WTC11 (cell line): ENCODE data around the gene HTRA2. TPM values are rescaled to one million over a fixed set of nuclear protein-coding genes. Genes with fewer than 3 reads are reported as not detected.
A peak's percentile ranks its signal among the peaks of the same experiment; 100 is the strongest.

Experiments
- ATAC-seq: fragments of 200-7000 bp; cut with Tn5 transposase; 2 replicates; pipeline ENCODE4 v1.10.0; 2021; ENCODE audit warnings: mild to moderate bottlenecking, moderate library complexity
- CTCF ChIA-PET: fragments of 300-600 bp; sonication (Branson Sonifier 250); formaldehyde crosslinking; loops from one replicate; lab custom pipeline; 2021; ENCODE audit warnings: antibody characterized with exemption; lab: Charles Lee
- POLR2A ChIA-PET: fragments of 350-600 bp; sonication (Branson Sonifier 250); formaldehyde crosslinking; loops from one replicate; lab custom pipeline; 2021; ENCODE audit warnings: antibody characterized with exemption; lab: Charles Lee
- DNase-seq: peaks from one replicate; pipeline ENCODE4 v3.0.0; 2021; ENCODE audit warnings: low spot score
- H3K27ac Mint-ChIP-seq: 2 replicates; pipeline ENCODE4 v1.8.0; 2021; ENCODE audit warnings: mixed read lengths
- H3K27me3 Mint-ChIP-seq: 2 replicates; pipeline ENCODE4 v1.8.0; 2021; ENCODE audit warnings: low read depth, mild to moderate bottlenecking, moderate library complexity, mixed read lengths
- H3K36me3 Mint-ChIP-seq: 2 replicates; pipeline ENCODE4 v1.8.0; 2021; ENCODE audit warnings: mixed read lengths
- H3K4me1 Mint-ChIP-seq: 2 replicates; pipeline ENCODE4 v1.8.0; 2022; ENCODE audit warnings: mixed read lengths
- H3K4me3 Mint-ChIP-seq: 2 replicates; pipeline ENCODE4 v1.8.0; 2021; ENCODE audit warnings: mild to moderate bottlenecking, moderate library complexity, mixed read lengths
- H3K9me3 Mint-ChIP-seq: 2 replicates; pipeline ENCODE4 v1.8.0; 2021; ENCODE audit warnings: mixed read lengths
- EMX1 ChIP-seq: fragments of 250-450 bp; sonication (Bioruptor Pico); IDR thresholded peaks from 2 replicates; pipeline ENCODE4 v1.8.0; 2021; ENCODE audit warnings: mild to moderate bottlenecking
- FOXP1 ChIP-seq: sonication (generic); formaldehyde crosslinking; IDR thresholded peaks from 2 replicates; pipeline ENCODE4 v1.8.0; 2022; ENCODE audit warnings: missing genetic modification reagents, mild to moderate bottlenecking, moderate library complexity, borderline replicate concordance
- KAT7 ChIP-seq: sonication (generic); formaldehyde crosslinking; IDR thresholded peaks from 2 replicates; pipeline ENCODE4 v1.8.1; 2023; ENCODE audit warnings: missing genetic modification reagents, mild to moderate bottlenecking, borderline replicate concordance
- MYBL2 ChIP-seq: sonication (generic); formaldehyde crosslinking; IDR thresholded peaks from 2 replicates; pipeline ENCODE4 v1.8.1; 2023; ENCODE audit warnings: mild to moderate bottlenecking, moderate library complexity, missing genetic modification reagents
- NFATC4 ChIP-seq: fragments of 250-450 bp; sonication (Bioruptor Pico); IDR thresholded peaks from 2 replicates; pipeline ENCODE4 v1.9.0; 2021; ENCODE audit warnings: mild to moderate bottlenecking
- SMAD4 ChIP-seq: sonication (generic); formaldehyde crosslinking; IDR thresholded peaks from 2 replicates; pipeline ENCODE4 v1.8.0; 2022; ENCODE audit warnings: mild to moderate bottlenecking, missing genetic modification reagents
- ZNF138 ChIP-seq: sonication (generic); formaldehyde crosslinking; conservative IDR thresholded peaks from 2 replicates; pipeline ENCODE4 v1.8.1; 2022; ENCODE audit warnings: mild to moderate bottlenecking, moderate library complexity, missing genetic modification reagents
- ZNF232 ChIP-seq: sonication (generic); formaldehyde crosslinking; IDR thresholded peaks from 2 replicates; pipeline ENCODE4 v1.8.0; 2022; ENCODE audit warnings: mild to moderate bottlenecking, missing genetic modification reagents
- total RNA-seq: library from RNA; stranded (reverse); gene quantifications from 3 replicates; pipeline ENCODE4 v1.2.3, GENCODE V29; 2021
- TF ChIP-seq, protein P1 (sequence below): sonication (generic); formaldehyde crosslinking; IDR thresholded peaks from 2 replicates; pipeline ENCODE4 v1.8.0; 2022; ENCODE audit warnings: missing genetic modification reagents
- TF ChIP-seq, protein P2 (sequence below): sonication (generic); formaldehyde crosslinking; IDR thresholded peaks from 2 replicates; pipeline ENCODE4 v1.8.0; 2022; ENCODE audit warnings: mild to moderate bottlenecking, missing genetic modification reagents
- TF ChIP-seq, protein P3 (sequence below): sonication (generic); formaldehyde crosslinking; IDR thresholded peaks from 2 replicates; pipeline ENCODE4 v1.8.0; 2023; ENCODE audit warnings: missing genetic modification reagents, mild to moderate bottlenecking, borderline replicate concordance
- TF ChIP-seq, protein P4 (sequence below): sonication (generic); formaldehyde crosslinking; IDR thresholded peaks from 2 replicates; pipeline ENCODE4 v1.8.1; 2023; ENCODE audit warnings: mild to moderate bottlenecking, moderate library complexity, missing genetic modification reagents
- TF ChIP-seq, protein P5 (sequence below): sonication (generic); formaldehyde crosslinking; IDR thresholded peaks from 2 replicates; pipeline ENCODE4 v1.8.0; 2023; ENCODE audit warnings: mild to moderate bottlenecking, missing genetic modification reagents
- TF ChIP-seq, protein P6 (sequence below): sonication (generic); formaldehyde crosslinking; IDR thresholded peaks from 2 replicates; pipeline ENCODE4 v1.8.0; 2022; ENCODE audit warnings: mild to moderate bottlenecking, missing genetic modification reagents
- TF ChIP-seq, protein P7 (sequence below): sonication (generic); formaldehyde crosslinking; IDR thresholded peaks from 2 replicates; pipeline ENCODE4 v1.8.0; 2022; ENCODE audit warnings: mild to moderate bottlenecking, missing genetic modification reagents

Gene HTRA2
- total RNA-seq, 1 experiment from 2014 or later, result 30.0 TPM

DNA sequence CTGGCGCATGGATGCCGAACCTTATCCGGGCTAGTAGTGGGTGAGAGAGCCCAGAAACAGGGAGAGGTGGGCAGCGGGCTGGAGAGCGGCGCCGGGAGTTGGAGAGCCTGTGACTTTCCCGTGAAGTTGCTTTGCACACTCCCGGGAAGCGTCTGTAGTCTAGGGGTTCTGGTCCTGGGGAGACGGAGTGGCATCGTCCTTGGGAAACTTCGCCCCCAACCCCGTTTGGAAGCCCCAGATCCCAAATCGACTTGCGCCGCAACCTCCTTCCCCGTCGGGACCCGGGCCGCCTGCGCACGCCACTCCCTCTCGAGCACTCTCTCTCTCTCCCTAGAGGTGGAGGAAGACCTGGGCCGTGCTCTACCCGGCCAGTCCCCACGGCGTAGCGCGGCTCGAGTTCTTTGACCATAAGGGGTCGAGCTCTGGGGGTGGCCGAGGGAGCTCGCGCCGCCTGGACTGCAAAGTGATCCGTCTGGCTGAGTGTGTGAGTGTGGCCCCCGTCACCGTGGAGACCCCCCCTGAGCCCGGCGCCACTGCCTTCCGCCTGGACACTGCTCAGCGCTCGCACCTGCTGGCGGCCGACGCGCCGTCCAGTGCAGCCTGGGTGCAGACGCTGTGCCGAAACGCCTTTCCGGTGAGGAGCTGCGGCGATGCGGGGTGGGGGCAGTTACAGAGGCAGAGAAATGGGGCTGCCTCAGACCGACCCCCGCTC, 25.2 kb downstream of the HTRA2 start:
- peaks cover 24% of the 10 kb centered on the region for H3K4me1 Mint-ChIP-seq
- H3K27ac Mint-ChIP-seq, result 0 out of 2 replicates have a peak overlapping the region, but pooled peaks have one; percentile 53
- H3K9me3 Mint-ChIP-seq, result no peaks in the 10 kb centered on the region
- TF ChIP-seq FOXP1 (CRISPR knock-in tag) (peak; percentile 33; the same call in 1 of the 2 replicates), ZNF138 (CRISPR knock-in tag) (no peak), NFATC4 (0 out of 2 replicates have a peak, but pooled peaks have one; percentile 33), EMX1 (CRISPR knock-in tag) (no peak), MYBL2 (CRISPR knock-in tag) (0 out of 2 replicates have a peak, but pooled peaks have one; percentile 14), KAT7 (CRISPR knock-in tag) (0 out of 2 replicates have a peak, but pooled peaks have one; percentile 53), ZNF232 (no peak), SMAD4 (CRISPR knock-in tag) (no peak)
- TF ChIP-seq, protein P1, sequence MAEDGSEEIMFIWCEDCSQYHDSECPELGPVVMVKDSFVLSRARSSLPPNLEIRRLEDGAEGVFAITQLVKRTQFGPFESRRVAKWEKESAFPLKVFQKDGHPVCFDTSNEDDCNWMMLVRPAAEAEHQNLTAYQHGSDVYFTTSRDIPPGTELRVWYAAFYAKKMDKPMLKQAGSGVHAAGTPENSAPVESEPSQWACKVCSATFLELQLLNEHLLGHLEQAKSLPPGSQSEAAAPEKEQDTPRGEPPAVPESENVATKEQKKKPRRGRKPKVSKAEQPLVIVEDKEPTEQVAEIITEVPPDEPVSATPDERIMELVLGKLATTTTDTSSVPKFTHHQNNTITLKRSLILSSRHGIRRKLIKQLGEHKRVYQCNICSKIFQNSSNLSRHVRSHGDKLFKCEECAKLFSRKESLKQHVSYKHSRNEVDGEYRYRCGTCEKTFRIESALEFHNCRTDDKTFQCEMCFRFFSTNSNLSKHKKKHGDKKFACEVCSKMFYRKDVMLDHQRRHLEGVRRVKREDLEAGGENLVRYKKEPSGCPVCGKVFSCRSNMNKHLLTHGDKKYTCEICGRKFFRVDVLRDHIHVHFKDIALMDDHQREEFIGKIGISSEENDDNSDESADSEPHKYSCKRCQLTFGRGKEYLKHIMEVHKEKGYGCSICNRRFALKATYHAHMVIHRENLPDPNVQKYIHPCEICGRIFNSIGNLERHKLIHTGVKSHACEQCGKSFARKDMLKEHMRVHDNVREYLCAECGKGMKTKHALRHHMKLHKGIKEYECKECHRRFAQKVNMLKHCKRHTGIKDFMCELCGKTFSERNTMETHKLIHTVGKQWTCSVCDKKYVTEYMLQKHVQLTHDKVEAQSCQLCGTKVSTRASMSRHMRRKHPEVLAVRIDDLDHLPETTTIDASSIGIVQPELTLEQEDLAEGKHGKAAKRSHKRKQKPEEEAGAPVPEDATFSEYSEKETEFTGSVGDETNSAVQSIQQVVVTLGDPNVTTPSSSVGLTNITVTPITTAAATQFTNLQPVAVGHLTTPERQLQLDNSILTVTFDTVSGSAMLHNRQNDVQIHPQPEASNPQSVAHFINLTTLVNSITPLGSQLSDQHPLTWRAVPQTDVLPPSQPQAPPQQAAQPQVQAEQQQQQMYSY (CRISPR knock-in tag), result 0 out of 2 replicates have a peak, but pooled peaks have one; percentile 30
- TF ChIP-seq, protein P2, sequence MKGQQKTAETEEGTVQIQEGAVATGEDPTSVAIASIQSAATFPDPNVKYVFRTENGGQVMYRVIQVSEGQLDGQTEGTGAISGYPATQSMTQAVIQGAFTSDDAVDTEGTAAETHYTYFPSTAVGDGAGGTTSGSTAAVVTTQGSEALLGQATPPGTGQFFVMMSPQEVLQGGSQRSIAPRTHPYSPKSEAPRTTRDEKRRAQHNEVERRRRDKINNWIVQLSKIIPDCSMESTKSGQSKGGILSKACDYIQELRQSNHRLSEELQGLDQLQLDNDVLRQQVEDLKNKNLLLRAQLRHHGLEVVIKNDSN (CRISPR knock-in tag), result no peak
- TF ChIP-seq, protein P3, sequence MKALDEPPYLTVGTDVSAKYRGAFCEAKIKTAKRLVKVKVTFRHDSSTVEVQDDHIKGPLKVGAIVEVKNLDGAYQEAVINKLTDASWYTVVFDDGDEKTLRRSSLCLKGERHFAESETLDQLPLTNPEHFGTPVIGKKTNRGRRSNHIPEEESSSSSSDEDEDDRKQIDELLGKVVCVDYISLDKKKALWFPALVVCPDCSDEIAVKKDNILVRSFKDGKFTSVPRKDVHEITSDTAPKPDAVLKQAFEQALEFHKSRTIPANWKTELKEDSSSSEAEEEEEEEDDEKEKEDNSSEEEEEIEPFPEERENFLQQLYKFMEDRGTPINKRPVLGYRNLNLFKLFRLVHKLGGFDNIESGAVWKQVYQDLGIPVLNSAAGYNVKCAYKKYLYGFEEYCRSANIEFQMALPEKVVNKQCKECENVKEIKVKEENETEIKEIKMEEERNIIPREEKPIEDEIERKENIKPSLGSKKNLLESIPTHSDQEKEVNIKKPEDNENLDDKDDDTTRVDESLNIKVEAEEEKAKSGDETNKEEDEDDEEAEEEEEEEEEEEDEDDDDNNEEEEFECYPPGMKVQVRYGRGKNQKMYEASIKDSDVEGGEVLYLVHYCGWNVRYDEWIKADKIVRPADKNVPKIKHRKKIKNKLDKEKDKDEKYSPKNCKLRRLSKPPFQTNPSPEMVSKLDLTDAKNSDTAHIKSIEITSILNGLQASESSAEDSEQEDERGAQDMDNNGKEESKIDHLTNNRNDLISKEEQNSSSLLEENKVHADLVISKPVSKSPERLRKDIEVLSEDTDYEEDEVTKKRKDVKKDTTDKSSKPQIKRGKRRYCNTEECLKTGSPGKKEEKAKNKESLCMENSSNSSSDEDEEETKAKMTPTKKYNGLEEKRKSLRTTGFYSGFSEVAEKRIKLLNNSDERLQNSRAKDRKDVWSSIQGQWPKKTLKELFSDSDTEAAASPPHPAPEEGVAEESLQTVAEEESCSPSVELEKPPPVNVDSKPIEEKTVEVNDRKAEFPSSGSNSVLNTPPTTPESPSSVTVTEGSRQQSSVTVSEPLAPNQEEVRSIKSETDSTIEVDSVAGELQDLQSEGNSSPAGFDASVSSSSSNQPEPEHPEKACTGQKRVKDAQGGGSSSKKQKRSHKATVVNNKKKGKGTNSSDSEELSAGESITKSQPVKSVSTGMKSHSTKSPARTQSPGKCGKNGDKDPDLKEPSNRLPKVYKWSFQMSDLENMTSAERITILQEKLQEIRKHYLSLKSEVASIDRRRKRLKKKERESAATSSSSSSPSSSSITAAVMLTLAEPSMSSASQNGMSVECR, result peak; percentile 64; the same call in 1 of the 2 replicates
- TF ChIP-seq, protein P4, sequence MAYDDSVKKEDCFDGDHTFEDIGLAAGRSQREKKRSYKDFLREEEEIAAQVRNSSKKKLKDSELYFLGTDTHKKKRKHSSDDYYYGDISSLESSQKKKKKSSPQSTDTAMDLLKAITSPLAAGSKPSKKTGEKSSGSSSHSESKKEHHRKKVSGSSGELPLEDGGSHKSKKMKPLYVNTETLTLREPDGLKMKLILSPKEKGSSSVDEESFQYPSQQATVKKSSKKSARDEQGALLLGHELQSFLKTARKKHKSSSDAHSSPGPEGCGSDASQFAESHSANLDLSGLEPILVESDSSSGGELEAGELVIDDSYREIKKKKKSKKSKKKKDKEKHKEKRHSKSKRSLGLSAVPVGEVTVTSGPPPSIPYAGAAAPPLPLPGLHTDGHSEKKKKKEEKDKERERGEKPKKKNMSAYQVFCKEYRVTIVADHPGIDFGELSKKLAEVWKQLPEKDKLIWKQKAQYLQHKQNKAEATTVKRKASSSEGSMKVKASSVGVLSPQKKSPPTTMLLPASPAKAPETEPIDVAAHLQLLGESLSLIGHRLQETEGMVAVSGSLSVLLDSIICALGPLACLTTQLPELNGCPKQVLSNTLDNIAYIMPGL (CRISPR knock-in tag), result peak; percentile 37; the same call in 1 of the 2 replicates
- TF ChIP-seq, protein P5, sequence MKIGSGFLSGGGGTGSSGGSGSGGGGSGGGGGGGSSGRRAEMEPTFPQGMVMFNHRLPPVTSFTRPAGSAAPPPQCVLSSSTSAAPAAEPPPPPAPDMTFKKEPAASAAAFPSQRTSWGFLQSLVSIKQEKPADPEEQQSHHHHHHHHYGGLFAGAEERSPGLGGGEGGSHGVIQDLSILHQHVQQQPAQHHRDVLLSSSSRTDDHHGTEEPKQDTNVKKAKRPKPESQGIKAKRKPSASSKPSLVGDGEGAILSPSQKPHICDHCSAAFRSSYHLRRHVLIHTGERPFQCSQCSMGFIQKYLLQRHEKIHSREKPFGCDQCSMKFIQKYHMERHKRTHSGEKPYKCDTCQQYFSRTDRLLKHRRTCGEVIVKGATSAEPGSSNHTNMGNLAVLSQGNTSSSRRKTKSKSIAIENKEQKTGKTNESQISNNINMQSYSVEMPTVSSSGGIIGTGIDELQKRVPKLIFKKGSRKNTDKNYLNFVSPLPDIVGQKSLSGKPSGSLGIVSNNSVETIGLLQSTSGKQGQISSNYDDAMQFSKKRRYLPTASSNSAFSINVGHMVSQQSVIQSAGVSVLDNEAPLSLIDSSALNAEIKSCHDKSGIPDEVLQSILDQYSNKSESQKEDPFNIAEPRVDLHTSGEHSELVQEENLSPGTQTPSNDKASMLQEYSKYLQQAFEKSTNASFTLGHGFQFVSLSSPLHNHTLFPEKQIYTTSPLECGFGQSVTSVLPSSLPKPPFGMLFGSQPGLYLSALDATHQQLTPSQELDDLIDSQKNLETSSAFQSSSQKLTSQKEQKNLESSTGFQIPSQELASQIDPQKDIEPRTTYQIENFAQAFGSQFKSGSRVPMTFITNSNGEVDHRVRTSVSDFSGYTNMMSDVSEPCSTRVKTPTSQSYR, result peak; percentile 58; the same call in 1 of the 2 replicates
- TF ChIP-seq, protein P6, sequence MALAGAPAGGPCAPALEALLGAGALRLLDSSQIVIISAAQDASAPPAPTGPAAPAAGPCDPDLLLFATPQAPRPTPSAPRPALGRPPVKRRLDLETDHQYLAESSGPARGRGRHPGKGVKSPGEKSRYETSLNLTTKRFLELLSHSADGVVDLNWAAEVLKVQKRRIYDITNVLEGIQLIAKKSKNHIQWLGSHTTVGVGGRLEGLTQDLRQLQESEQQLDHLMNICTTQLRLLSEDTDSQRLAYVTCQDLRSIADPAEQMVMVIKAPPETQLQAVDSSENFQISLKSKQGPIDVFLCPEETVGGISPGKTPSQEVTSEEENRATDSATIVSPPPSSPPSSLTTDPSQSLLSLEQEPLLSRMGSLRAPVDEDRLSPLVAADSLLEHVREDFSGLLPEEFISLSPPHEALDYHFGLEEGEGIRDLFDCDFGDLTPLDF (CRISPR knock-in tag), result no peak
- TF ChIP-seq, protein P7, sequence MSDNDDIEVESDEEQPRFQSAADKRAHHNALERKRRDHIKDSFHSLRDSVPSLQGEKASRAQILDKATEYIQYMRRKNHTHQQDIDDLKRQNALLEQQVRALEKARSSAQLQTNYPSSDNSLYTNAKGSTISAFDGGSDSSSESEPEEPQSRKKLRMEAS (CRISPR knock-in tag), result peak; percentile 77
- peaks cover 67% of the 10 kb centered on the region for H3K27me3 Mint-ChIP-seq
- CTCF ChIA-PET, result interaction anchor here (1.2 kb wide), 1 partner anchor 17 kb away, joined by 3 read pairs; no protein-coding TSS in a partner anchor
- peak overlapping the region; percentile 84 for H3K4me3 Mint-ChIP-seq
- peaks cover 2% of the 10 kb centered on the region; the same call in 1 of the 2 replicates for H3K36me3 Mint-ChIP-seq
- DNase-seq (peak; percentile 55), ATAC-seq (peak; percentile 40)
- POLR2A ChIA-PET, result interaction anchor here (0.7 to 1.1 kb wide), 3 partner anchors 33 to 553 kb away, joined by 3 to 5 read pairs (median 3); no protein-coding TSS in a partner anchor
